ENCODE measurements around the gene ZNF215. TPM values are rescaled to one million over a fixed set of nuclear protein-coding genes. Genes with fewer than 3 reads are reported as not detected.
"Not testable (repeated sequence)": the region's sequence is repeated elsewhere in the genome, so short reads cannot be mapped to it uniquely, and the experiment has no call there.

ZNF215 gene
- polyA plus RNA-seq, 1 donor: 0.49 TPM

GRCh38 chr11:6932145-6932544, 5.9 kb downstream of the ZNF215 start:
- no peak for DNase-seq (ENCODE audit: low read depth)

GRCh38 chr11:6941970-6942369, 15.7 kb downstream of the ZNF215 start:
- no peak for DNase-seq (ENCODE audit: low read depth)

GRCh38 chr11:6943131-6943530, 16.9 kb downstream of the ZNF215 start:
- no peak for DNase-seq (ENCODE audit: low read depth)

DNA sequence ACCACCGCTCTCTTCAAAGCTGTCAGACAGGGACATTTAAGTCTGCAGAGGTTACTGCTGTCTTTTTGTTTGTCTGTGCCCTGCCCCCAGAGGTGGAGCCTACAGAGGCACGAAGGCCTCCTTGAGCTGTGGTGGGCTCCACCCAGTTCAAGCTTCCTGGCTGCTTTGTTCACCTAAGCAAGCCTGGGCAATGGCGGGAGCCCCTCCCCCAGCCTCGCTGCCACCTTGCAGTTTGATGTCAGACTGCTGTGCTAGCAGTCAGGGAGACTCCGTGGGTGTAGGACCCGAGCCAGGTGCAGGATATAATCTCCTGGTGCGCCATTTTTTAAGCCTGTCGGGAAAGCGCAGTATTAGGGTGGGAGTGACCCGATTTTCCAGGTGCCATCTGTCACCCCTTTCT, 28.0 kb downstream of the ZNF215 start:
- DNase-seq (ENCODE audit: low read depth): not testable (repeated sequence)

GRCh38 chr11:6962141-6962540, 35.9 kb downstream of the ZNF215 start:
- DNase-seq (ENCODE audit: low read depth): no peak

DNA sequence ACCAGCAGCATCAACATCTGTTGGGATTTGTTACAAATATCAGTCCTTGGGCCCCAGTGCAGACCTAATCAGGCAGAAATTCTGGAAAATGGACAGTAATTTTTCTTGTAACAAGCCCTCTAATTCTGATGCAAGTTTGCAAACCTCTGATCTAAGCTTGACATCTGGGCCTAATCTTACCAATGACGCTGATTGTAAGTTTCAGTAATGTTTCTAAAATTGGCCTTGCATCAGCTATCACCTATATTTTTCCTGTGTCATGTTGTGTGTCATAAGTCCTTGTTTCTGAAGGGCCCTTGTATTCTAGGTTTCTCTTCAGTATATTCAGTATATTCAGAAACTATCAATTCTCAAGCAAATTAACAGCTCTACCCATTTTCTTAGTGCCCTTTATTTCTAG, 36.4 kb downstream of the ZNF215 start:
- DNase-seq (ENCODE audit: low read depth): no peak

DNA sequence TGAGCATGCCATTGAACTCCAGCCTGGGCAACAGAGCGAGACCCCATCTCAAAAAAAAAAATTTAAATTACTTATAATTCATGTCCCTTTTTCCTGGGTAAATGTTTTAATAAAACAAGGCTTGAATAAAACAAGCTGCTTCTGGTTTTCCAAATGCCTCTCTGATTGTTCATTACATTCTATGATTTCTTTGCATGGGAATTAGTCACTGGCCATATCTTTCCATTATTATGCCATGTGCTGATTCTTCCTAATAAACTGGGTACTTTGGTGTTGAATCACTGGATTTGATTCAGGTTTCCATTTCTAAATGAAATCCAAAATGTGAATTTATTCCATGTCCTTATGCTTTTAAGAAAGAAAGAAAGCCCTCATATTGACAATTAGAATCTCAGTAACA, 42.6 kb downstream of the ZNF215 start:
- no peak for DNase-seq (ENCODE audit: low read depth)

- DNase-seq (ENCODE audit: low read depth): not testable (repeated sequence)
Measured at GRCh38 chr11:6969854-6970253, 43.6 kb downstream of the ZNF215 start.

- no peak for DNase-seq (ENCODE audit: low read depth)
Measured at GRCh38 chr11:6979365-6979764, 53.1 kb downstream of the ZNF215 start.

DNA sequence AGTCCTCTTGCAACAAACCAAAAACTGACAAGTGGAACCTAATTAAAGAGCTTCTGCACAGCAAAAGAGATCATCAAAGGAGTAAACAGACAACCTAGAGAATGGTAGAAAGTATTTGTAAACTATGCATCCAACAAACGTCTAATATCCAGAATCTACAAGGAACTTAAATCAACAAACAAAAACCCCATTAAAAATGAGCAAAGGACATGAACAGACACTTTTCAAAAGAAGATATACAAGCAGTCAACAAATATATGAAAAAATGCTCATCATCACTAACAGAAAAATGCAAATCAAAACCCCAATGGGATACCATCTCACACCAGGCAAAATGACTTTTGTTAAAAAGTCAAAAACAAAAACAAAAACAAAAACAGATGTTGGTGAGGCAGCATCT, 60.3 kb downstream of the ZNF215 start:
- no peak for DNase-seq (ENCODE audit: low read depth)

DNA sequence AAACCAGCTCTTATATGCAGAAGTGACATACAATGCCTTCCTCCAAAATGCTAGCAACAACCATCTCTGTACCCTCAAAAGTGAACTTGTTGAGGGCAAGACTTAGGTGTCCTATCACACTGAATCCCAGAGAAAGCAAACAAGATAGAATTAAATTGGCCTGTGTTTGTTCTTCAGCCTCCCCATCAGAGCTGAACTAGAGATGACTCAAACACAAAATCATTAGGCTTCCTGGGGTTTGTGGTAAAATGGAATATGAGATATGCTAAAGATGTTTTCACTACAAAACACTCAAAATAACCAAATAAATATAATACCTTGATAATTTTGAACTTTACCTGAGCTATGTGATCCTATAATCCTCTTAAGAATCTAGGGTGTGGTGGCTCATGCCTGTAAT, 62.3 kb downstream of the ZNF215 start:
- DNase-seq (ENCODE audit: low read depth): no peak

- DNase-seq (ENCODE audit: low read depth): no peak
Measured at GRCh38 chr11:6991227-6991626, 65.0 kb downstream of the ZNF215 start.

DNA sequence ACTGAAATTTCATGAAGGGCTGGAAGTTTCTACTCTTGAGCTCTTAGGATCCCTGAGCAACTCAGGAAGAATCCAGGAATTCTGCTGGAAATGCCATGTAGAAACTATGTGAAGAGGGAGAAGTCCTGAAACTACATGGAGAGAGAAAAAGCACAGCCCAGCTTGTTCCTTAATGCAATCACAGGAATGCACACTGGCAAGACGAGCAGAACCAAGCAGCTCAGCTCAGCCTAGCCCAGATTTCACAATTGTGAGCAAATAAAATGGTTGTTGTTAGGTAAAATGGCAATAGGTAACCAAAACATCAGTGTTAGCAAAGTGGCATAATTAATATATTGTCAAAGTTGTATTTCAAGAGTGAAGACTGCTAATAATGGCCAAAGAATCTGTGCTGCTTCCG, 65.8 kb downstream of the ZNF215 start:
- no peak for DNase-seq (ENCODE audit: low read depth)

DNA sequence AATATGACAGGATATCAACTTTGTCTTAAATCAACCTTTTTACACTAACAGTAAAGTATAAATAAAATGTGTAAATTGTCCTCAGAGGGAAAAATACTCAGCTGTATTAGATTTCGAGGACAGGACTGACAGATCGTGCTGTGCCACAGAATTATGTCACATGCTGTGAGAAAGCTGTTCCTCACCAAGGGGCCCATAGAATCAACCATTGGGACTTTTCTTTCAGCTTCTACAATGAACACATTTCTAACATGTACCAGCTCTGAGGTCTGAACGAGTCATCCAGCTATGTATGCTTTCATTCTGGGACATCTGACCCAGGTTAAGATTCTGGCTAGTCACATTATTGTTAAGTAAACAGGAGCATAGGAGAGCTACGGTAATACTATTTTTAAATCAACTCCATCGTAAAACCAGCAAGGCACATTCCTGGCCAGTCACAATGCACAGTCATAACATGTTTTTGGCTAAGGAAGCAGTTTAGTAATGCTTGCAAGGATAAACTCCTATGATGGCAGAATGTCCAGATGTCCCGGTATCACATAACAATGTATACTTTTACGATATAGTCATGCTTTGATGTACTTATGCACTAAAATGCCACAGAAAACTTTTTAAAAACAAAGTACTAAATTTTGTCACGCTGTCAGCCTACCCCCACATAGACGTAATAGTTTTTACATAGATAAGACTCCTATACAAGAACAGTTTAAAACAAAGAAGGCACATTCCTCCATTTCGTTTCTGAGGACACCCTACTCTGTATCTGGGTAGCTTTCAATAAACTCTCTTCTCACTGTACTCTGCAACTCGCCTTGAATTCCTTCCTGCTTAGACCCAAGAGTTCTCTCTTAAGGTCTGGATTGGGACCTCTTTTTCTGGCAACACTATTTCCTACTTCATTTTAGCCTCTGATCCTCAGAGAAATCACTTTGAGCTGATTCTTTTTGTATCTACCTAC, 66.5 kb downstream of the ZNF215 start:
- DNase-seq (ENCODE audit: low read depth): no peak

DNA sequence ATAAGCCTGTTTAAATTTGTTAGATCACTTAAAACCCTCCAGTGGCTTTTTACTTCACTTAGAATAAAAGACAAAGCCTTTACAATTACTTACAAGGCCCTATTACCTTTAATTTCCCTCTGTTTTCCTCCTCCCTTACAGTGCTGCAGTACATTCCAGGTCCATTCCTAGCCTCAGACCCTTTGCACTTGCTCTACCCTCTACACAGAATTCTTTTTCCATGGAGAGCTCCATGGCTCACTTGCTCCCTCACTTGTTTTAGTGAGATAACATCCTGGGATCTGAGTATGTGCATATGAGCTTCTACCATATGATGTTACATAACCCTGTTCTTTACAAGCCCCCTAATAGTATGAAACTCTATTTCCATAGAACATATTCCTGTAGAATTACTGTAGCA, 69.5 kb downstream of the ZNF215 start:
- DNase-seq (ENCODE audit: low read depth): no peak

- DNase-seq (ENCODE audit: low read depth): no peak
Measured at GRCh38 chr11:7004482-7004881, 78.3 kb downstream of the ZNF215 start.

Other genes with a start within 250 kb of the ZNF215 start
- 62.7 TPM for gene MRPL17, start 243.1 kb upstream of the ZNF215 start, polyA plus RNA-seq (ENCODE audit: insufficient read length)
- not detected for gene OR2AG2, start 154.4 kb upstream of the ZNF215 start, polyA plus RNA-seq (ENCODE audit: insufficient read length)
- 0.04 TPM for gene OR2AG1, start 143.4 kb upstream of the ZNF215 start, polyA plus RNA-seq (ENCODE audit: insufficient read length)
- not detected for gene OR6A2, start 126.7 kb upstream of the ZNF215 start, polyA plus RNA-seq (ENCODE audit: insufficient read length)
- gene OR10A5, start 80.7 kb upstream of the ZNF215 start, polyA plus RNA-seq (ENCODE audit: insufficient read length): not detected
- 0.05 TPM for gene OR10A2, start 63.4 kb upstream of the ZNF215 start, polyA plus RNA-seq (ENCODE audit: insufficient read length)
- not detected for gene OR10A4, start 49.8 kb upstream of the ZNF215 start, polyA plus RNA-seq (ENCODE audit: insufficient read length)
- not detected for gene OR2D2, start 33.9 kb upstream of the ZNF215 start, polyA plus RNA-seq (ENCODE audit: insufficient read length)
- gene OR2D3, start 5.4 kb upstream of the ZNF215 start, polyA plus RNA-seq (ENCODE audit: insufficient read length): not detected
- gene ZNF214, start 93.9 kb downstream of the ZNF215 start, polyA plus RNA-seq (ENCODE audit: insufficient read length): 2.4 TPM
- not detected for gene NLRP14, start 94.1 kb downstream of the ZNF215 start, polyA plus RNA-seq (ENCODE audit: insufficient read length)
- gene RBMXL2, start 162.6 kb downstream of the ZNF215 start, polyA plus RNA-seq (ENCODE audit: insufficient read length): not detected